ENCODE data around the gene GRAMD1A.
A peak's percentile ranks its signal among the peaks of the same experiment; 100 is the strongest.
"Not testable (repeated sequence)": the region's sequence is repeated elsewhere in the genome, so short reads cannot be mapped to it uniquely, and the experiment has no call there.

Gene GRAMD1A

GRCh38 chr19:35021596-35021995 lies 21.5 kb downstream of the GRAMD1A start:
- no peak for DNase-seq

- no peak for DNase-seq
Measured at GRCh38 chr19:35022460-35022859, 22.3 kb downstream of the GRAMD1A start.

- DNase-seq: no peak
Measured at GRCh38 chr19:35023428-35023827, 23.3 kb downstream of the GRAMD1A start.

DNA sequence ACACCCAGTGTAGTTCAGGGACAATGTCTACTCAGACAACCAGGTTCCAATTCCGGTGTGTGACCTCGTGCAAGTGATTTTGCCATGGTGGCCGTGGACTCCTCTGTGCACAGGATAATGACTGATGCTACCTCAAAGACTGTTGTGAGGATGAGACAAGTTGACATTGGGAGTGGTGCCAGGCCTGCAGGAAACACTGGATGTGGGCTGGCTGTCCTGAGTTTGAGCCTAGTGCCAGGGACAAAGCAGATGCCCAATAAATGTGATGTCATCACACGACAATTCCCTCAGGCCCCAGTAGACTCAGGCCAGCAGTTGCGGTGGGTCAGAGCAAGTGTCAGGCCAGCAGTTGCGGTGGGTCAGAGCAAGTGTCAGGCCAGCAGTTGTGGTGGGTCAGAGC lies 24.0 kb downstream of the GRAMD1A start:
- DNase-seq: no peak

DNA sequence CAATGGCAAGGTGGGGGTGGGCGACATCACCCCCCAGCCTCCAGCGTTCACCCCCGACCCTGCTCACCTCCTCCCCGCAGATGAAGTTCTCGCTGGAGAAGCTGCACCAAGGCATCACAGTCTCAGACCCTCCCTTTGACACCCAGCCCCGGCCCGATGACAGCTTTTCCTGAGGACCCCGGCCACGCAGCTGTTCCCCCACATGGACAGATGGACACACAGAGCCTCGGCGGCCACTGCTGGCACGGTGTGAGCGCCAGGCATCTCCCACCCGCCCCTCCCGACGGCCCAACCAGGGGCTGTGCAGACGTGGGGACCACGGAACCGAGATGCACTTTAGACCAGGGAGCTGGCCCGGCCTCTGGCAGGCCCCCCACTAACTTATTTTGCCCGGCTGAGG lies 25.8 kb downstream of the GRAMD1A start:
- DNase-seq: no peak

DNA sequence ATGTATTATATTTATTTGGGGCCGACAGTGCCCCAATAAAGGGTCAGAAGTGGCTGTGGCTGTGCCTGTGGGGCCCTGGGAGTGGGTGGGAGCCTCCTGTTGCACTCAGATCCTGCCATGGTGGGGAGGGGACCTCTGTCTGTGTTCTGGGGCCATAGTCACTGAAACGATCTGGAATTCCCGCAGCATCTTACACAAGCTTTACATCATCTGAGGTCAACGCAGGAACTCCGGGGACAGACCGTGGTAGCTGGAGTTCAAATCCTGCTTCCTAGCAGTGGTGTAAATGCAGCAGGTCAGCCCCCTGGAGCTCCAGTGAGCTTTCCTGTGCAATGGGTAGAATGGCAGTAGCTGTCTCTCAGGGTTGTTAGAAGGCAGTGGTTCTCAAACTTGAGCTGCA lies 26.3 kb downstream of the GRAMD1A start:
- DNase-seq: no peak

GRCh38 chr19:35027009-35027408 lies 26.9 kb downstream of the GRAMD1A start:
- no peak for DNase-seq

GRCh38 chr19:35027851-35028599 lies 27.9 kb downstream of the GRAMD1A start:
- no peak for DNase-seq

DNA sequence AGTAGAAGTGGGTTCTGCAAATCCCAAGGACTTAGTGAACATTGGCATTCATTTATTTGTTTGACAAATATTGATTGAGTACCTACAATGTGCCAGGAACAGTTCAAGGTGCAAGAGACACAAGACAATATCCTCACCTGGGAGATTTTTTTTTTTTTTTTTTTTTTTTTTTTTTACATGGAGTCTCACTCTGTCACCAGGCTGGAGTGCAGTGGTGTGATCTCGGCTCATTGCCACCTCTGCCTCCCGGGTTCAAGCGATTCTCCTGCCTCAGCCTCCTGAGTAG lies 28.4 kb downstream of the GRAMD1A start:
- not testable (repeated sequence) for DNase-seq

DNA sequence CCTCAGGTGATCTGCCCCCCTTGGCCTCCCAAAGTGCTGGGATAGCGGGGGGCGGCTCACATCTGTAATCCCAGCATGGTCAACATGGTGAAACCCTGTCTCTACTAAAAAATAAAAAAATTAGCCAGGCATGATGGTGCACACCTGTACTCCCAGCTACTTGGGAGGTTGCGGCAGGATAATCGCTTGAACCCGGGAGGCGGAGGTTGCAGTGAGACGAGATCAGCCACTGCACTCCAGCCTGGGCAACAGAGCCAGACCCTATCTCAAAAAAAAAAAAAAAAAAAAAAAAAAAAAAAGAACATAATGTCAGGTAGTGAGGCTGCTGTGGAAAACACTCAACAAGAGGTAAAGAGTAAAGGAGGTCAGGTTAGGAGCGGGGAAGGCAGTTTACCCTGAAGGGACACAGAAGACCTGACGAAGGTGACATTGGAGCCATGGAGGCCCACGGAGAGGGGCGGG lies 29.2 kb downstream of the GRAMD1A start:
- DNase-seq: not testable (repeated sequence)

GRCh38 chr19:35029737-35030256 lies 29.7 kb downstream of the GRAMD1A start:
- DNase-seq: no peak

- peak; percentile 57 for DNase-seq
Measured at GRCh38 chr19:35030257-35031071, 30.3 kb downstream of the GRAMD1A start, which contains the start of gene SCN1B. Gene SCN1B (plus strand): TSS chr19:35030470. CDS start chr19:35030821, 351 bp downstream.

DNA sequence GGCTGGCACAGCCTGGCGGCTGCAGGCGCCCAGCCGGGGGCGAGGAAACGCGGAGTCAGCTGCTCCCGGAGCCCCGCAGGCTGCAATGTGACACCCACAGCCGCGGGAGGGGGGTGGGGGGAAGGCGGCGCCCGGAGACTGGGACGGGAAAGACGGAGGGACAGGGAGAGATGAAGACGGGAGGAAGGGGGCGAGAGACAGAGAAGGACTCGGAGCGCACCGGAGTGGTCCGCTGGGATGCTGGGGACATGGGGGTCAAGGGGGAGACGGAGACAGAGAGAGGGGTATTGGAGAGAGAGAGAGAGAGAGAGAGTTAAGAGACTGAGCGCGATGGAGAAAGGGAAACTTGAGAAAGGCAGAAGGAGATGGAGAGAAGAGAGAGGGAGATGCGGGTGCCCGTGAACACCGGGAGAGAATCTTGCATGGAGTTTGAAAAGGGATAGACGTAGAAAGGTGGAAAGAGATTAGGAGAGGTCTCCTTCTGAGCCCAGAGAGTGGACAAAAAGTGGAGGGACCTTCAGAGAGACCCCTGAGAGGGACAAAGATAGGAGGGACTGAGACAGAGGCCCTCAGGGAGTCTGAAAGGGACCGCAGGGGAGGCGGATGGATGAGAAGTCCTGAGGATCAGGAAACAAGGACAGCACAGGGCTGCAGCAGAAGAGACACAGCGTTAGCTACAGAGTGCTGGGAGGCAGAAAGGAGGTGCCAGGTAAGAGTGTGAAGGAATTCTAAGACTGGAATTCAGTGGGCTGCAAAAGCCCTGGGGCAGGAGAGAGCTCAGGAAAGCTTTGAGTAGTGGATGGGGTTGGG lies 31.2 kb downstream of the GRAMD1A start:
- DNase-seq: no peak

GRCh38 chr19:35032356-35032865 lies 32.3 kb downstream of the GRAMD1A start:
- DNase-seq: no peak

DNA sequence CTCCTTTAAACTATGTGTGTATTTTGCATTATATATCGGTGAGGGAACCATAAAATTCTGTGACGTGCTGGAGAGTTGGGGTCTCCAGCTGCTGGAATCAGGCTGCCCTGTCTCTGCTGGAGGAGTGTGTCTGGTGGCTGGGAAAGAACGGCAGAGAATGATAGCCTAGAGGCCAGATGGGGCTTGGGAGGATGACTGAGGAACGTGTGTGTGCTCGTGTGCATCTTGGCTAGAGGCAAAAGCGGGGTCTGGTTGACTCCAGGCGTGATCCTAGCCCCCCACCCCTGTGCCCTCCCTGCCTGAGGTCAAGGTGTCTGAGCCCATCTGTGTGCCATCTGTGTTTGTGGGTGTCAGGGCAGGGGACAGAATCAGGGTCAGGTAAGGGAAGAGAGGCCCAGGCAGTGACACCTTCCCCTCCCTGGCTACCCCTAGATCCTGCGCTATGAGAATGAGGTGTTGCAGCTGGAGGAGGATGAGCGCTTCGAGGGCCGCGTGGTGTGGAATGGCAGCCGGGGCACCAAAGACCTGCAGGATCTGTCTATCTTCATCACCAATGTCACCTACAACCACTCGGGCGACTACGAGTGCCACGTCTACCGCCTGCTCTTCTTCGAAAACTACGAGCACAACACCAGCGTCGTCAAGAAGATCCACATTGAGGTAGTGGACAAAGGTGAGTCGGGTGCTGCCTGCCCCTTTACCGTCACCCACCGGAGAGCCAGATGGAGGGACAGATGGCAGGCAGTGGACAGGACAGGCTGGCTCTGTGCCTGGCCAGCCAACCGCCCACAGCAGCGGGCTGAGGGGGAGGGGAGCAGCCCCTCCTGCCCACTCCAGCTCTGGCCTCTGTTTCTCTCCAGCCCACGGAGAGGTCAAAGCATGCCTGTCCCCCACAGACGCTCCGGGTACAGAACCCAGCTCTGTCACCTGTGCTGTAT lies 33.2 kb downstream of the GRAMD1A start:
- no peak for DNase-seq

GRCh38 chr19:35034005-35034502 lies 33.9 kb downstream of the GRAMD1A start:
- DNase-seq: no peak

- DNase-seq: no peak
Measured at GRCh38 chr19:35034588-35035382, 34.7 kb downstream of the GRAMD1A start.

- DNase-seq: no peak
Measured at GRCh38 chr19:35037716-35038622, 37.8 kb downstream of the GRAMD1A start.

All from activated gamma-delta T cell treated with Interleukin-2 at 50 U/mL for 16 hours (primary cell).